ENCODE data around the gene TMEM145. TPM values are rescaled to one million over a fixed set of nuclear protein-coding genes. Genes with fewer than 3 reads are reported as not detected.

Gene TMEM145
- total and polyA plus RNA-seq, 9 of the 15 experiments (the other 6 are each of a cell fraction or from before 2014, with no cell fraction given) = 0.80 to 5.5 (median 1.9) TPM; not detected in 3

DNA sequence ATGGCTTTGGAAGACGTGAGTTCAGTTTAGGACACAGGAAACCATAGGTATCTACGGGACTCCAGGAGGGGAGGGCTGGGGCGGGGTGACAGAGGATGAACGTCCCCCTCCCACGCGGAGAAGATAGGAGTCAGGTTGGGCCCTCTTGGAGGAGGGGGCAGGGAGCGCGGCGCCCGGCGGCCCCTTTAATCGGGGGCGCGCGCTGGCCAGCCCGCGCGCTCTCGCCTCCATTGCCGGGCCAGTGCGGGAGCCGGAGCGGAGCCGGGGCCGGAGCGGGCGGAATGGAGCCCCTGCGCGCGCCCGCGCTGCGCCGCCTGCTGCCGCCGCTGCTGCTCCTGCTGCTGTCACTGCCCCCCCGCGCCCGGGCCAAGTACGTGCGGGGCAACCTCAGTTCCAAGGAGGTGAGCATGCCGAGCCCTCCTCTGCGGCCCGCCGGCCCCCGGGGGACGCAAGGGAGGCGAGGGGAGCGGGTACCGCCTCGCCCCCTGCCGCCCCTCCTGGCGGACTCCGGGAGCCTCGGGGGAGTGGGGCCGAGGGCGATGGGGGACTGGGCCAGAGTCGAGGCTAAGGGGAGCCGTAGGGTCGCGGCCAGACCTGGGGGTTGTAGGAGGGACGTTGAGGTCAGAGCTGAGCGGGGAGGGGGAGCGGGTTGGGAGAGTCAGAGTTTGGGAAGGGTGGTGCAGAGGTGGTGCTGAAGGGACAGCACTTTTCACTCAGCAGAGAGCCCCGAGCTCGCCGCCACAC lies at the start of gene TMEM145 (continued):
- TF ChIP-seq RCOR1 (IDR thresholded peaks at IDR 0.05; ENCODE audit: borderline replicate concordance in 1 of 2, low read depth in 2 of 2, low read length in 2 of 2) (0 out of 4 replicates have a peak, but pooled peaks of 1 of the 2 experiments have one; percentile 4), ETS2 (tag; IDR thresholded peaks at IDR 0.05; ENCODE audit: borderline replicate concordance, poor library complexity, severe bottlenecking) (no peak), KDM5B (IDR thresholded peaks at IDR 0.05; ENCODE audit: insufficient replicate concordance, low read depth, low read length) (no peak), RB1 (IDR thresholded peaks at IDR 0.05; ENCODE audit: low read depth) (peak; percentile 79; the same call in 1 of the 2 replicates), NEUROD1 (IDR thresholded peaks at IDR 0.05; ENCODE audit: borderline replicate concordance, low read depth, low read length, partially characterized antibody) (peak; percentile 58), ZNF766 (CRISPR knock-in tag; conservative IDR thresholded peaks at IDR 0.05) (peak; percentile 87)
- TF ChIP-seq, protein P1, sequence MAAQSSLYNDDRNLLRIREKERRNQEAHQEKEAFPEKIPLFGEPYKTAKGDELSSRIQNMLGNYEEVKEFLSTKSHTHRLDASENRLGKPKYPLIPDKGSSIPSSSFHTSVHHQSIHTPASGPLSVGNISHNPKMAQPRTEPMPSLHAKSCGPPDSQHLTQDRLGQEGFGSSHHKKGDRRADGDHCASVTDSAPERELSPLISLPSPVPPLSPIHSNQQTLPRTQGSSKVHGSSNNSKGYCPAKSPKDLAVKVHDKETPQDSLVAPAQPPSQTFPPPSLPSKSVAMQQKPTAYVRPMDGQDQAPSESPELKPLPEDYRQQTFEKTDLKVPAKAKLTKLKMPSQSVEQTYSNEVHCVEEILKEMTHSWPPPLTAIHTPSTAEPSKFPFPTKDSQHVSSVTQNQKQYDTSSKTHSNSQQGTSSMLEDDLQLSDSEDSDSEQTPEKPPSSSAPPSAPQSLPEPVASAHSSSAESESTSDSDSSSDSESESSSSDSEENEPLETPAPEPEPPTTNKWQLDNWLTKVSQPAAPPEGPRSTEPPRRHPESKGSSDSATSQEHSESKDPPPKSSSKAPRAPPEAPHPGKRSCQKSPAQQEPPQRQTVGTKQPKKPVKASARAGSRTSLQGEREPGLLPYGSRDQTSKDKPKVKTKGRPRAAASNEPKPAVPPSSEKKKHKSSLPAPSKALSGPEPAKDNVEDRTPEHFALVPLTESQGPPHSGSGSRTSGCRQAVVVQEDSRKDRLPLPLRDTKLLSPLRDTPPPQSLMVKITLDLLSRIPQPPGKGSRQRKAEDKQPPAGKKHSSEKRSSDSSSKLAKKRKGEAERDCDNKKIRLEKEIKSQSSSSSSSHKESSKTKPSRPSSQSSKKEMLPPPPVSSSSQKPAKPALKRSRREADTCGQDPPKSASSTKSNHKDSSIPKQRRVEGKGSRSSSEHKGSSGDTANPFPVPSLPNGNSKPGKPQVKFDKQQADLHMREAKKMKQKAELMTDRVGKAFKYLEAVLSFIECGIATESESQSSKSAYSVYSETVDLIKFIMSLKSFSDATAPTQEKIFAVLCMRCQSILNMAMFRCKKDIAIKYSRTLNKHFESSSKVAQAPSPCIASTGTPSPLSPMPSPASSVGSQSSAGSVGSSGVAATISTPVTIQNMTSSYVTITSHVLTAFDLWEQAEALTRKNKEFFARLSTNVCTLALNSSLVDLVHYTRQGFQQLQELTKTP (IDR thresholded peaks at IDR 0.05; ENCODE audit: low read depth in 1 of 2, partially characterized antibody in 2 of 2) = peak in 1 of 2 experiments; percentile 81
- TF ChIP-seq, protein P2, sequence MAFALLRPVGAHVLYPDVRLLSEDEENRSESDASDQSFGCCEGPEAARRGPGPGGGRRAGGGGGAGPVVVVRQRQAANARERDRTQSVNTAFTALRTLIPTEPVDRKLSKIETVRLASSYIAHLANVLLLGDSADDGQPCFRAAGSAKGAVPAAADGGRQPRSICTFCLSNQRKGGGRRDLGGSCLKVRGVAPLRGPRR (CRISPR knock-in tag; IDR thresholded peaks at IDR 0.05) = no peak
- TF ChIP-seq, protein P3, sequence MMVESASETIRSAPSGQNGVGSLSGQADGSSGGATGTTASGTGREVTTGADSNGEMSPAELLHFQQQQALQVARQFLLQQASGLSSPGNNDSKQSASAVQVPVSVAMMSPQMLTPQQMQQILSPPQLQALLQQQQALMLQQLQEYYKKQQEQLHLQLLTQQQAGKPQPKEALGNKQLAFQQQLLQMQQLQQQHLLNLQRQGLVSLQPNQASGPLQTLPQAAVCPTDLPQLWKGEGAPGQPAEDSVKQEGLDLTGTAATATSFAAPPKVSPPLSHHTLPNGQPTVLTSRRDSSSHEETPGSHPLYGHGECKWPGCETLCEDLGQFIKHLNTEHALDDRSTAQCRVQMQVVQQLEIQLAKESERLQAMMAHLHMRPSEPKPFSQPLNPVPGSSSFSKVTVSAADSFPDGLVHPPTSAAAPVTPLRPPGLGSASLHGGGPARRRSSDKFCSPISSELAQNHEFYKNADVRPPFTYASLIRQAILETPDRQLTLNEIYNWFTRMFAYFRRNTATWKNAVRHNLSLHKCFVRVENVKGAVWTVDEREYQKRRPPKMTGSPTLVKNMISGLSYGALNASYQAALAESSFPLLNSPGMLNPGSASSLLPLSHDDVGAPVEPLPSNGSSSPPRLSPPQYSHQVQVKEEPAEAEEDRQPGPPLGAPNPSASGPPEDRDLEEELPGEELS (CRISPR knock-in tag; IDR thresholded peaks at IDR 0.05; ENCODE audit: borderline replicate concordance) = 0 out of 2 replicates have a peak, but pooled peaks have one; percentile 60
- TF ChIP-seq, protein P4, sequence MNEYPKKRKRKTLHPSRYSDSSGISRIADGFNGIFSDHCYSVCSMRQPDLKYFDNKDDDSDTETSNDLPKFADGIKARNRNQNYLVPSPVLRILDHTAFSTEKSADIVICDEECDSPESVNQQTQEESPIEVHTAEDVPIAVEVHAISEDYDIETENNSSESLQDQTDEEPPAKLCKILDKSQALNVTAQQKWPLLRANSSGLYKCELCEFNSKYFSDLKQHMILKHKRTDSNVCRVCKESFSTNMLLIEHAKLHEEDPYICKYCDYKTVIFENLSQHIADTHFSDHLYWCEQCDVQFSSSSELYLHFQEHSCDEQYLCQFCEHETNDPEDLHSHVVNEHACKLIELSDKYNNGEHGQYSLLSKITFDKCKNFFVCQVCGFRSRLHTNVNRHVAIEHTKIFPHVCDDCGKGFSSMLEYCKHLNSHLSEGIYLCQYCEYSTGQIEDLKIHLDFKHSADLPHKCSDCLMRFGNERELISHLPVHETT (CRISPR knock-in tag; conservative IDR thresholded peaks at IDR 0.05 in 1 of 2, IDR thresholded peaks at IDR 0.05 in 1 of 2) = 0 out of 4 replicates have a peak, but pooled peaks of 1 of the 2 experiments have one; percentile 43
- TF ChIP-seq, protein P5, sequence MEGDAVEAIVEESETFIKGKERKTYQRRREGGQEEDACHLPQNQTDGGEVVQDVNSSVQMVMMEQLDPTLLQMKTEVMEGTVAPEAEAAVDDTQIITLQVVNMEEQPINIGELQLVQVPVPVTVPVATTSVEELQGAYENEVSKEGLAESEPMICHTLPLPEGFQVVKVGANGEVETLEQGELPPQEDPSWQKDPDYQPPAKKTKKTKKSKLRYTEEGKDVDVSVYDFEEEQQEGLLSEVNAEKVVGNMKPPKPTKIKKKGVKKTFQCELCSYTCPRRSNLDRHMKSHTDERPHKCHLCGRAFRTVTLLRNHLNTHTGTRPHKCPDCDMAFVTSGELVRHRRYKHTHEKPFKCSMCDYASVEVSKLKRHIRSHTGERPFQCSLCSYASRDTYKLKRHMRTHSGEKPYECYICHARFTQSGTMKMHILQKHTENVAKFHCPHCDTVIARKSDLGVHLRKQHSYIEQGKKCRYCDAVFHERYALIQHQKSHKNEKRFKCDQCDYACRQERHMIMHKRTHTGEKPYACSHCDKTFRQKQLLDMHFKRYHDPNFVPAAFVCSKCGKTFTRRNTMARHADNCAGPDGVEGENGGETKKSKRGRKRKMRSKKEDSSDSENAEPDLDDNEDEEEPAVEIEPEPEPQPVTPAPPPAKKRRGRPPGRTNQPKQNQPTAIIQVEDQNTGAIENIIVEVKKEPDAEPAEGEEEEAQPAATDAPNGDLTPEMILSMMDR (IDR thresholded peaks at IDR 0.05 in 2 of 3, conservative IDR thresholded peaks at IDR 0.05 in 1 of 3; ENCODE audit: insufficient read depth in 2 of 3, low read depth in 1 of 3, low read length in 3 of 3) = peak in 2 of 3 experiments; percentile 34 to 72; a peak in 4 of 6 replicates
- TF ChIP-seq, protein P6, sequence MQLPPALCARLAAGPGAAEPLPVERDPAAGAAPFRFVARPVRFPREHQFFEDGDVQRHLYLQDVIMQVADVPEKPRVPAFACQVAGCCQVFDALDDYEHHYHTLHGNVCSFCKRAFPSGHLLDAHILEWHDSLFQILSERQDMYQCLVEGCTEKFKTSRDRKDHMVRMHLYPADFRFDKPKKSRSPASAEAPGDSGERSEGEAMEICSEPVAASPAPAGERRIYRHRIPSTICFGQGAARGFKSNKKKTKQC (CRISPR knock-in tag; IDR thresholded peaks at IDR 0.05) = 0 out of 2 replicates have a peak, but pooled peaks have one; percentile 67

Data from K562 (cell line).